ENCODE measurements around the gene PIP4K2B. TPM values are rescaled to one million over a fixed set of nuclear protein-coding genes. Genes with fewer than 3 reads are reported as not detected.
"Not testable (repeated sequence)": the region's sequence is repeated elsewhere in the genome, so short reads cannot be mapped to it uniquely, and the experiment has no call there.

Gene PIP4K2B
- 10 to 100 TPM; 78.6 to 80.9 (median 78.6) TPM for polyA plus RNA-seq (ENCODE audit: insufficient read length in 3 of 3)
- long read RNA-seq, donor 1, full-length matches to known transcripts: 5 of 5 reads
- long read RNA-seq, donor 1, partial matches to known transcripts: 0 of 5 reads
- long read RNA-seq, donor 1, other reads (novel, unspliced or antisense): 0 of 5 reads
- long read RNA-seq, donor 2, full-length matches to known transcripts: 2 of 12 reads
- long read RNA-seq, donor 2, partial matches to known transcripts: 10 of 12 reads
- long read RNA-seq, donor 2, other reads (novel, unspliced or antisense): 0 of 12 reads
- long read RNA-seq, donor 3, full-length matches to known transcripts: 3 of 51 reads
- long read RNA-seq, donor 3, partial matches to known transcripts: 48 of 51 reads
- long read RNA-seq, donor 3, other reads (novel, unspliced or antisense): 0 of 51 reads
- long read RNA-seq, donor 4, full-length matches to known transcripts: 3 of 3 reads
- long read RNA-seq, donor 4, partial matches to known transcripts: 0 of 3 reads
- long read RNA-seq, donor 4, other reads (novel, unspliced or antisense): 0 of 3 reads
- long read RNA-seq, donor 5, full-length matches to known transcripts: 2 of 2 reads
- long read RNA-seq, donor 5, partial matches to known transcripts: 0 of 2 reads
- long read RNA-seq, donor 5, other reads (novel, unspliced or antisense): 0 of 2 reads
- long read RNA-seq, donor 6, full-length matches to known transcripts: 5 of 5 reads
- long read RNA-seq, donor 6, partial matches to known transcripts: 0 of 5 reads
- long read RNA-seq, donor 6, other reads (novel, unspliced or antisense): 0 of 5 reads
- long read RNA-seq, donor 7, full-length matches to known transcripts: 2 of 11 reads
- long read RNA-seq, donor 7, partial matches to known transcripts: 9 of 11 reads
- long read RNA-seq, donor 7, other reads (novel, unspliced or antisense): 0 of 11 reads
- long read RNA-seq, donor 8, full-length matches to known transcripts: 4 of 4 reads
- long read RNA-seq, donor 8, partial matches to known transcripts: 0 of 4 reads
- long read RNA-seq, donor 8, other reads (novel, unspliced or antisense): 0 of 4 reads
- long read RNA-seq, donor 9, full-length matches to known transcripts: 4 of 16 reads
- long read RNA-seq, donor 9, partial matches to known transcripts: 12 of 16 reads
- long read RNA-seq, donor 9, other reads (novel, unspliced or antisense): 0 of 16 reads
- long read RNA-seq, donor 10, full-length matches to known transcripts: 4 of 10 reads
- long read RNA-seq, donor 10, partial matches to known transcripts: 6 of 10 reads
- long read RNA-seq, donor 10, other reads (novel, unspliced or antisense): 0 of 10 reads
- long read RNA-seq, donor 11, full-length matches to known transcripts: 3 of 9 reads
- long read RNA-seq, donor 11, partial matches to known transcripts: 6 of 9 reads
- long read RNA-seq, donor 11, other reads (novel, unspliced or antisense): 0 of 9 reads
- long read RNA-seq, donor 12, full-length matches to known transcripts: 3 of 11 reads
- long read RNA-seq, donor 12, partial matches to known transcripts: 8 of 11 reads
- long read RNA-seq, donor 12, other reads (novel, unspliced or antisense): 0 of 11 reads
- long read RNA-seq, donor 13, full-length matches to known transcripts: 3 of 8 reads
- long read RNA-seq, donor 13, partial matches to known transcripts: 5 of 8 reads
- long read RNA-seq, donor 13, other reads (novel, unspliced or antisense): 0 of 8 reads
- long read RNA-seq, donor 14: 0 reads
- long read RNA-seq, donor 15: 0 reads
- long read RNA-seq, donor 16, full-length matches to known transcripts: 6 of 19 reads
- long read RNA-seq, donor 16, partial matches to known transcripts: 13 of 19 reads
- long read RNA-seq, donor 16, other reads (novel, unspliced or antisense): 0 of 19 reads

DNA sequence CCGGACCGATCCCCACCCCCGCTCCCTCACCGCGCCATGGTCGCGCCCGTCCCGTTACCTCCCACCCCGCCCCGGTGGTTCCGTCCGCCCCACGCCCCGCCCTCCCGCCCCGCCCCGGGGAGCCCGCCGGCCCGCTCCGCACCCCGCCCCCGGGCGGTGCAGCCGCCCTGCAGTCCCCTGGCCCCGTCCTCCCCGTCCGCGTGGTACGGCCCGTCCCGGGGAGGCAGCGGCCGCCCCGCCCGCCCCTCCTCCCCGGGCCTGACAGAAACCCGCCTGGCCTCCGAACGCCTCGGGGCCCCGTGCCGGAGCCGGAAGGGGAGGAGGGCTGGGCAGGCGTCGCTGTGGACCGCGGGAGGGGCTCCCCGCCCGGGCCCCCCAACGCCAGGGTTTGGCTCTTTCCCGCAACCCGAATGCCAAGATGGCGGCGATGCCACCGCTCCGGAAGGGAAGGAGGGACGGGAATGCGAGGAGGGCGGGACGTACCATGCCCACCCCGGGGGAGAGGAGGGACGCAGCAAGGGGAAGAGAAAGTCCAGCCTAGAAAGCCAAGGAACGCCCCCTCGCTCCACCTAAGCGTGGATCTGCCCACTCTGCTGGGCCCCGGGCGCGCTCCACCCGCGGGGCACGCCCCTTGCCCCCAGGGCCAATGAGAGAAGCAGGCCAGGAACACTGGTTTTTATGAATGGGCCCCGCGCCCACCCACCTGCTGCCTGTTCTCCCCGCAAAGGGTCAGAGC is at the start of gene PIP4K2B:
PIP4K2B (minus strand) TSS at position 56 of the 736 bp plus-strand sequence. CDS start 132 bp downstream, outside the sequence.
- DNase-seq: peak; percentile 97

- DNase-seq: no peak
Measured at GRCh38 chr17:38848557-38848891, 49.2 kb upstream of the PIP4K2B start.

DNA sequence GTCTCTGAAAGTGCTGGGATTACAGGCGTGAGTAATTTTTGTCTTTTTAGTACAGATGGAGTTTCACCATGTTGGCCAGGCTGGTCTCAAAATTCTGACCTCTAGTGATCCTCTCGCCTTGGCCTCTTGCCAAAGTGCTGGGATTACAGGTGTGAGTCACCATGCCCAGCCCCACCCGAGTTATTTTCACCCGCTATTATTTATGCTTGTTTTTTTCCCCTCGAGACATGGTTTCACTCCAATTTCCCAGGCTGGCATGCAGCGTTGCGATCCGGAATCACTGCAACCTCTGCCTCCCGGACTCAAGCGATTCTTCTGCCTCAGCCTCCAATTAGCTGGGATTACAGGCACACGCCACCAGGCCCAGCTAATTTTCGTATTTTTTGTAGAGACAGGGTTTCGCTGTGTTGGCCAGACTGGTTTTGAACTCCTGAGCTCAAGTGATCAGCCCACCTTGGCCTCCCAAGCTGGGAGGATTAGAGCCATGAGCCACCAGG is 45.0 kb upstream of the PIP4K2B start:
- DNase-seq: no peak

- DNase-seq: no peak
Measured at GRCh38 chr17:38825762-38826247, 26.4 kb upstream of the PIP4K2B start.

GRCh38 chr17:38824899-38825761 is 25.8 kb upstream of the PIP4K2B start, which contains the start of gene CWC25:
CWC25 (minus strand) TSS chr17:38825321; CDS start chr17:38825183, 138 bp downstream.
- peak; percentile 96 for DNase-seq

GRCh38 chr17:38815576-38816193 is 16.3 kb upstream of the PIP4K2B start:
- DNase-seq: no peak

- DNase-seq: no peak
Measured at GRCh38 chr17:38809828-38810227, 10.5 kb upstream of the PIP4K2B start.

DNA sequence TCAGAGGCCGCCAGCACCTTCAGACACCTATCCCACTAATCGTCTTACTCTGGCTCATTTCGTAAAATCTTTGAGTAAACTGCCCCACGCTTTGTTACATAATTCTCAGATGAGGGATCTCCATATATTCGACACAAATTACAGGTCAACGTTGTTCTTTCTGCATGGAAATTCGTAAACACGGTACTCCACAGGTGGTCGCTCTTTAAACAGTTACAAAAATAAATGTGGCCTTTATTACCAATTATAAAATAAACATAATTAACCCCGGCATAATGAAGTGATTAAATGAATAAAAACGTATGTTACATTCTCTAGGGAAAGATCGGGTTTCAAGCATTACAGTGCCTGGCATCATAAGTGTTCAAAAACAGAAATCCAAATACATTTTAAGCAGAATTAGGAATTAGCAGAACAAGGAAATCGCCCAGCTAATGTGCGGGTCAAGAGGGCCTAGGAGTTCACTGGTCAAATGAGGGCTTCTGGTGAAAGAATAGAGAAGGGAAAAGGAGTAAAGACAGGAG is 943 bp upstream of the PIP4K2B start:
- DNase-seq: no peak

- peak; percentile 29 for DNase-seq
Measured at GRCh38 chr17:38798614-38799500, 499 bp downstream of the PIP4K2B start.

- DNase-seq: no peak
Measured at GRCh38 chr17:38797828-38798227, 1.5 kb downstream of the PIP4K2B start.

DNA sequence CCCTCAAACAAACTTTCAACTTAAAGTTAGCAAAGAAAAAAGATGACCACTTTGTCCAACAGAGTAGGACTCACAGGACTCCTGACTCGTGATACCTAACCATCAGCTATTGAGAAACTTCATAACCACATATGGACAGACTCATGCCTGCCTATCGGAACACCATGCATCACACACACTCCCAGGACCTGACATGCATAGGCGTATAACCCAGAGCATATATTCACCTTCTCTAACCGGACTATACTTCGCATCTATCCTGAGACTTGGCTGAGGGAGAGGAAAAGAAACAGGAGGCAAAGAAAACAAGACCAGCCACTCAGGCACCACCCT is 2.2 kb downstream of the PIP4K2B start:
- DNase-seq: no peak

DNA sequence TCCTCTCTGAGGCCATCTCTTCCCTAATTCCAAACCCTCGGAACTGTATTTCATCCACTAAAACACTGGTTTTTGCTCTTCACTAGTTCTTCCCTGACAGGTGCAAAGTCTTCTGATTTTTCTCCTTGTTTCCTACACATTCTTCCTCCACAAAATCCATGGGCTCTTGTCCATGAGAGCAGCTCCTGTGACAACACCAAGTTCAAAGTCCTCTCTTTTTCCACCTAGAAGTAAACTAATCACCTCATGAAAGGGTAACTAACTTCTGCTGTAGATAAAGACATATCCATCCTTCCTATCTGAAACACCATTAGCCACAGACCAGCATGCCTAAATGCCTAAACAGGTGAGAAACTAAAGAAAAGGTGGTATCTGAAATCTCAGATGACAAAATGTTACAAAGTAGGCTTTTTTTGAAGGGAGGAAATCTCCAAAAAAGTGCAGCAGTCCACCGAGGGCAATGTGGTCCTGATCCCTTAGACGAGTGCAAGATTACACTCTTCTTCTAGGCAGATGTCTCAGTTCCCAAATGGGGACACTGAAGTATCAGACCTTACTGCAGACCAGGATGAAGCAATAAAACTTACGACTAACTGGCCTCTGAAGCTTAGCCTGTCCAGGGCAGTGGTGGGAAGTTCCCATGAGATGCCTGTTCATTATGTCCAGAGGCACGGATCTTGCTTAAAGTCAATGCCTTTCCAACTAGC is 2.8 kb downstream of the PIP4K2B start:
- DNase-seq: no peak

- DNase-seq: no peak
Measured at GRCh38 chr17:38794221-38794620, 5.1 kb downstream of the PIP4K2B start.

- no peak for DNase-seq
Measured at GRCh38 chr17:38791162-38791561, 8.2 kb downstream of the PIP4K2B start.

DNA sequence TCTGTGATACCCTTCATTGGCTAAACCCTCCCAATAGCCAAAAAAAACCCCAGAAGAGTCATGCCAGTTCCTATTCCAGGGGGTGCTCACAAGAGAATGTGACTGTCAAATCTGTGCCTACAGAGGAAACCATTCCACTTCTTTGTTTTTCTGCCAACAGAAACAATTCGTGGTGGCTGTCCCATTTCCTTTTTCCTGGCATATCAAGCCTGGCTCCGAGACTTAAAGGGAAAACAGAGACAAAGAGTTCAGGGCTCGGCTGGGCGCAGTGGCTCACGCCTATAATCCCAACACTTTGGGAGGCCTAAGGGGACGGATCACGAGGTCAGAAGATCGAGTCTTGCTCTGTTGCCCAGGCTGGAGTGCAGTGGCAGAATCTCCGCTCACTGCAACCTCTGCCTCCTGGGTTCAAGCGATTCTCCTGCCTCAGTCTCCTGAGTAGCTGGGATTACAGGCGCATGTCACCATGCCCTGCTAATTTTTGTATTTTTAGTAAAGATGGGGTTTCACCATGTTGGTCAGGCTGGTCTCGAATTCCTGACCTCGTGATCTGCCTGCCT is 9.1 kb downstream of the PIP4K2B start:
- DNase-seq: not testable (repeated sequence)

GRCh38 chr17:38789185-38789584 is 10.2 kb downstream of the PIP4K2B start:
- DNase-seq: no peak
